NCI-H345 treated with DMSO at 0.1 percent for 48 hours (cell line): ENCODE results near the gene FRMPD4.

Experiments used
- DNase-seq: peaks from one replicate; lab custom pipeline; 2025; ENCODE audit not compliant: unreplicated experiment; lab: John Stamatoyannopoulos, UW

Gene FRMPD4

GRCh38 chrX:12611471-12611870 is 473.2 kb downstream of the FRMPD4 start:
- no peak for DNase-seq

- DNase-seq, result no peak
Measured at GRCh38 chrX:12614266-12614665, 476.0 kb downstream of the FRMPD4 start.

- no peak for DNase-seq
Measured at GRCh38 chrX:12615061-12615460, 476.8 kb downstream of the FRMPD4 start.

- no peak for DNase-seq
Measured at GRCh38 chrX:12617241-12617640, 479.0 kb downstream of the FRMPD4 start.

GRCh38 chrX:12647230-12647629 is 509.0 kb downstream of the FRMPD4 start:
- no peak for DNase-seq

- no peak for DNase-seq
Measured at GRCh38 chrX:12648995-12649394, 510.7 kb downstream of the FRMPD4 start.

- DNase-seq, result no peak
Measured at GRCh38 chrX:12657433-12657832, 519.2 kb downstream of the FRMPD4 start.

- DNase-seq, result no peak
Measured at GRCh38 chrX:12657881-12658280, 519.6 kb downstream of the FRMPD4 start.

- no peak for DNase-seq
Measured at GRCh38 chrX:12661464-12661863, 523.2 kb downstream of the FRMPD4 start.

GRCh38 chrX:12672367-12673106 is 534.3 kb downstream of the FRMPD4 start:
- DNase-seq, result no peak

GRCh38 chrX:12673487-12673886 is 535.2 kb downstream of the FRMPD4 start:
- DNase-seq, result no peak

- DNase-seq, result no peak
Measured at GRCh38 chrX:12679522-12679921, 541.2 kb downstream of the FRMPD4 start.

- peak; percentile 24 for DNase-seq
Measured at GRCh38 chrX:12681047-12681446, 542.8 kb downstream of the FRMPD4 start.

- no peak for DNase-seq
Measured at GRCh38 chrX:12685541-12685940, 547.3 kb downstream of the FRMPD4 start.

- no peak for DNase-seq
Measured at GRCh38 chrX:12686331-12686730, 548.1 kb downstream of the FRMPD4 start.

- DNase-seq, result no peak
Measured at GRCh38 chrX:12690646-12691045, 552.4 kb downstream of the FRMPD4 start.

GRCh38 chrX:12693754-12694153 is 555.5 kb downstream of the FRMPD4 start:
- no peak for DNase-seq

- no peak for DNase-seq
Measured at GRCh38 chrX:12700745-12701144, 562.5 kb downstream of the FRMPD4 start.

- peak; percentile 82 for DNase-seq
Measured at GRCh38 chrX:12701628-12702027, 563.4 kb downstream of the FRMPD4 start.

- DNase-seq, result no peak
Measured at GRCh38 chrX:12702509-12703091, 564.3 kb downstream of the FRMPD4 start.

- DNase-seq, result no peak
Measured at GRCh38 chrX:12704706-12705105, 566.4 kb downstream of the FRMPD4 start.

GRCh38 chrX:12709047-12709446 is 570.8 kb downstream of the FRMPD4 start:
- DNase-seq, result no peak
